ENCODE results near the gene FUT7. TPM values are rescaled to one million over a fixed set of nuclear protein-coding genes. Genes with fewer than 3 reads are reported as not detected.

FUT7 gene
- total RNA-seq, 2 experiments from 2014 or later, result 0.85 to 1.3 TPM

DNA sequence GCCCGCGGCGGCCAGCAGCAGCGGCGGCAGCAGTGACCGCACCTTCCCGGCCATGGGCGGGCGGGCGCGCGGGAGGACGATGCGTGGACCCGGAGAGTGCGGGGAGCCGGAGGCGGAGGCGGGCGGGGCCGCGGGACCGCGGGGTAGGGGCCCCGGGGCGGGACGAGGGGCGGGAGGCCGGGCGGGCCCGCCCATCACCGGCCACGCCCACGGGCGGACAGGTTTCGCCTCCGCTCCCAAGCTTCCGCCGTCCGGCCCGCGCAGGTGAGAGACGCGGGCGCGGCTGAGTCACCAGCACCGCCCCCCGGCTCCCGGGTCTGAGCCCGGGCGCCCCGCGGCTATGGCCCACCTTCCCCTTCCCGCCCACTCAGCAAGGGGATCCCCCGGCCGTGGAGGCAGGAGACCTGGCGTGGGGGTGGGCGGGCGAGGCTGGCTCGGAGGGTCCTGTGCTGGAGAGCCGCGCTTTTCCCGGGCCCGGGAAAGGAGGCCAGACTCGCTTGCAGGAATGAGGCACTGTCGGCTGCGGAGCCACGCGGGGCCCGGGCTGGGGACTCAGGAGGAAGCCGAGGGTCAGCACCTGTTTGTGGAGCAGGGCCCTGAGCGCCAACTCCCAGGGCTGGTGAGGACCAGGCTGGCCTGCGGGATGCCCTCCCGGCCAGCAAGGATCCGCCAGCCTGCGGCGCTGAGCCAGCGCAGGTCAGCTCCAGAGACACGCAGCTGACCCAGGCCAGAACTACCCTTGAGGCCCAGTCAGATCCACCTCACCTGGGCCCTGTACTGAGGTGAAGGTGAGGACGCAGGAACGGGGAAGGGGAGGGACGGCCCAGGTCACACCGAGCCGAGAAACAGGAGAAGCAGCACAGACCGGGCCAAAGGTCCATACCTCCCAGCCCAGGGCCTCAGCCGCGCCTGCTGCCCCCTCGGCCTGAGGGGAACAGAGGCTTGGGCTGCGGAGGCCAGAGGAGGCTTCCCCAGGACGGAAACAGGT lies 22.4 kb upstream of the FUT7 start, which contains the start of gene ENTPD2:
Gene ENTPD2, minus strand, starts transcription at position 118 of the 988 bp plus-strand sequence. Its CDS starts 64 bp downstream, at position 54.
- H3K9me3 Mint-ChIP-seq, result no peaks in the 10 kb centered on the region
- H3K36me3 Mint-ChIP-seq, result no peaks in the 10 kb centered on the region
- H3K4me3 Mint-ChIP-seq, result no peak within 1 kb of the TSS
- no peak within 1 kb of the TSS for H3K27ac Mint-ChIP-seq
- H3K4me1 Mint-ChIP-seq (ENCODE audit: low read depth), result no peaks in the 10 kb centered on the region
- peaks cover 24% of the 10 kb centered on the region for H3K27me3 Mint-ChIP-seq
- peak; percentile 58 for DNase-seq
- intact Hi-C loops (cut with micrococcal nuclease), result no loop called here
- ChIA-PET CTCF (interaction anchor here (1.7 to 2.3 kb wide), 4 partner anchors 8 to 25 kb away, joined by 8 to 11 read pairs (median 8); partner anchors contain the start of gene NPDC1), POLR2A (no interaction called here)

GRCh38 chr9:137052998-137053943 lies 21.4 kb upstream of the FUT7 start:
- Mint-ChIP-seq H3K4me3 (no peak overlapping the region), H3K4me1 (ENCODE audit: low read depth) (no peaks in the 10 kb centered on the region), H3K36me3 (no peaks in the 10 kb centered on the region), H3K27ac (no peak overlapping the region), H3K27me3 (peaks cover 24% of the 10 kb centered on the region), H3K9me3 (no peaks in the 10 kb centered on the region)
- ChIA-PET CTCF (interaction anchor here (1.0 to 10.9 kb wide), 4 partner anchors 14 to 43 kb away, joined by 4 to 208 read pairs (median 9); partner anchors contain the start of gene SAPCD2), POLR2A (no interaction called here)
- intact Hi-C loops (cut with micrococcal nuclease), result no loop called here
- no peak for DNase-seq

GRCh38 chr9:137052293-137052692 lies 20.4 kb upstream of the FUT7 start:
- Mint-ChIP-seq H3K27ac (no peak overlapping the region), H3K27me3 (peaks cover 30% of the 10 kb centered on the region), H3K4me1 (ENCODE audit: low read depth) (no peaks in the 10 kb centered on the region), H3K9me3 (no peaks in the 10 kb centered on the region), H3K4me3 (no peak overlapping the region), H3K36me3 (no peaks in the 10 kb centered on the region)
- DNase-seq, result no peak
- ChIA-PET POLR2A (no interaction called here), CTCF (interaction anchor here (1.0 to 10.9 kb wide), 4 partner anchors 15 to 44 kb away, joined by 4 to 208 read pairs (median 9); partner anchors contain the start of gene SAPCD2)
- intact Hi-C loops (cut with micrococcal nuclease), result no loop called here

- CTCF ChIA-PET, result interaction anchor here (2.8 to 10.9 kb wide), 2 partner anchors 16 to 17 kb away, joined by 10 to 208 read pairs; partner anchors contain the start of gene SAPCD2
- Mint-ChIP-seq H3K4me1 (ENCODE audit: low read depth) (peaks cover 4% of the 10 kb centered on the region), H3K36me3 (no peaks in the 10 kb centered on the region), H3K27me3 (peaks cover 35% of the 10 kb centered on the region), H3K27ac (no peak overlapping the region), H3K4me3 (no peak overlapping the region), H3K9me3 (no peaks in the 10 kb centered on the region)
- no peak for DNase-seq
- POLR2A ChIA-PET, result no interaction called here
- intact Hi-C loops (cut with micrococcal nuclease), result no loop called here
Observed at GRCh38 chr9:137051145-137051724, 19.3 kb upstream of the FUT7 start.

- ChIA-PET CTCF (interaction anchor here (2.8 to 10.9 kb wide), 4 partner anchors 8 to 17 kb away, joined by 10 to 208 read pairs (median 22); partner anchors contain the start of gene SAPCD2), POLR2A (no interaction called here)
- Mint-ChIP-seq H3K36me3 (no peaks in the 10 kb centered on the region), H3K4me1 (ENCODE audit: low read depth) (peaks cover 4% of the 10 kb centered on the region), H3K4me3 (no peak overlapping the region), H3K27ac (no peak overlapping the region), H3K9me3 (no peaks in the 10 kb centered on the region), H3K27me3 (peaks cover 35% of the 10 kb centered on the region)
- no peak for DNase-seq
- intact Hi-C loops (cut with micrococcal nuclease), result no loop called here
Observed at GRCh38 chr9:137050570-137050969, 18.7 kb upstream of the FUT7 start.

GRCh38 chr9:137049544-137050449 lies 17.9 kb upstream of the FUT7 start:
- peak; percentile 79 for DNase-seq
- Mint-ChIP-seq H3K4me3 (no peak overlapping the region), H3K27ac (no peak overlapping the region), H3K36me3 (no peaks in the 10 kb centered on the region), H3K9me3 (no peaks in the 10 kb centered on the region), H3K27me3 (peaks cover 40% of the 10 kb centered on the region), H3K4me1 (ENCODE audit: low read depth) (peaks cover 8% of the 10 kb centered on the region)
- intact Hi-C loops (cut with micrococcal nuclease), result no loop called here
- ChIA-PET CTCF (interaction anchor here (1.1 to 10.9 kb wide), 6 partner anchors 9 to 46 kb away, joined by 3 to 208 read pairs (median 12); partner anchors contain the start of genes MAN1B1 and SAPCD2), POLR2A (no interaction called here)

DNA sequence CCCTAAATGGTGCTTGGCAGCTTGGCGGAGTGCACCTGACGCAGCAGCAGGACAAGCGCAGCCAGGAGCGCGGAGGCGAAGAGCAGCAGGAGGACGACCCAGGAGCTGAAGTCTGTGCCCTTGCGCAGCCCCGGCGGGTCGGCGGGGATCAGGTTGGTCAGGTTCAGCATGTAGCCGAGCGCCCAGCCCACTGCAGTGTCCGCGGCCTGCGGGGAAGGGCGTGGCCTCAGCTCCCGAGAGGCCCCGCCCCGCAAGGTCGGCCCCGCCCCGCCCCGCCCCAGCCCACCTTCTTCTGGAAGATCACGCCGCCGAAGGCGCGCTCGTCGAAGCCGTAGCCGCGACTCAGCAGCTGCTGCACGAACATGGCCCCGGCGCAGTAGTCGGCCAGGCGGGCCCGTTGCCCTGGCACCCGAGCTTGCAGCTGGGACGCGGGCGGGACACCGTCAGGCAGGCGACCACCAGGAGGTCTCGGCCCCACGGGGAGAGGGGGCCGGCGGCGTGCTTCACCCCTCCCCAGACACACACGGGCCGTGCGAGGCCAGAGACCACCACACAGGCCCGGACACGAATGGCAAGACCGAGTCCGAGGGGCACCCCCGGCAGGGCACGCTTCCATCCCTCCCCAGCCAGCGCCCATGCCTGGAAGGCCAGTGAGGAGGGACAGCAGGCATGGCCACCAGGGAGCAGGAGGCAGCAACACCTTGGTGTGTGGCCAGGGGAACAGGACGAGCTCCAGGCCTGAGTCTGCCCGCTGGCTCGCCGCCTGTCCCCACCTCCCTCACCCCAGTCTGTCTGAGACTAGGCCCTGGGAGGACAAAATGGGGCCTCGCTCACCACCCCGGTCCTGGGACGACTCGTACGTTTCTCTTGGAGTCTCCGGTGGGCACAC lies 17.0 kb upstream of the FUT7 start:
- Mint-ChIP-seq H3K4me1 (ENCODE audit: low read depth) (peaks cover 10% of the 10 kb centered on the region), H3K9me3 (no peaks in the 10 kb centered on the region), H3K27ac (no peak overlapping the region), H3K27me3 (peaks cover 43% of the 10 kb centered on the region), H3K4me3 (no peak overlapping the region), H3K36me3 (no peaks in the 10 kb centered on the region)
- DNase-seq, result no peak
- intact Hi-C loops (cut with micrococcal nuclease), result no loop called here
- POLR2A ChIA-PET, result no interaction called here
- CTCF ChIA-PET, result interaction anchor here (1.1 to 10.9 kb wide), 7 partner anchors 10 to 47 kb away, joined by 3 to 208 read pairs (median 16); partner anchors contain the start of genes FUT7, MAN1B1 and SAPCD2

DNA sequence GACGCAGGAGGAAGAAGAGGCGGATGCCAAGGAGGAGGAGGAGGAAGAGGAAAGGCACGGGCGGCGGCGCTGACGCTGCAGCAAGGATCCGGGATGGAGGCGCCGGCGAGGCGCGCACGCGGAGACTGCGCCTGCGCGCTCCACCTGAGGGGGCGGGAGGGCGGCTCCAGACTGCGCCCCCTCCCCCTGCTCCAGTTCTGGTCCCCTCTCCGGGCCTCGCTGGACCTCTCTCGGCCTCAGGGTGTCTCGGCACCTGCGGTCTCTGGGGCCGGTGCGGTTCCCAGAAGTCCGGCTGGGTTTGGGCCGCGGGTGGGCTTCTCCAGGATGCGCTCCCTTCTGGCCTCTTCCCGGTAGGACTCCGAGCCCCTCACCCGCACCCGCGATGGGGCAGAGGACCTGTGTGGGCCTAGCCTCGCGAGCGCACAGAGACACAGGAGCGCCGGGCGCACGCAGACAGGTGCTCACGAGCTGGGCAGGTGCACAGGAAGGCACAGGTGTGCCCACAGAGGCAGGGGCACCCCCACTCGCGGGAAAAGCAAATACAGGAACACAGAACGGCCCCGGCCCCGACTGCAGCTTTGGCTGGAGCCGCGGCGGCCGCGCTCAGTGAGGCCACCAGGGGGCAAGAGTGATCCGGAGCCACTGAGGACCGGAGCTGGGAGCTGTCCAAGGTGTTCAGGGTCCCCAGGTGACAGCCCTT lies 14.3 kb upstream of the FUT7 start, which contains the start of gene NPDC1:
Gene NPDC1, minus strand, starts transcription at position 90 of the 700 bp plus-strand sequence. CDS start 188 bp downstream, outside the sequence.
- Mint-ChIP-seq H3K27me3 (peaks cover 34% of the 10 kb centered on the region), H3K9me3 (no peaks in the 10 kb centered on the region), H3K4me1 (ENCODE audit: low read depth) (peaks cover 10% of the 10 kb centered on the region), H3K36me3 (no peaks in the 10 kb centered on the region), H3K4me3 (peak within 1 kb of the TSS; percentile 67), H3K27ac (no peak within 1 kb of the TSS)
- DNase-seq, result peak; percentile 90
- intact Hi-C loops (cut with micrococcal nuclease), result loop anchor here (2.0 kb wide), 1 partner anchor 23 kb away; no protein-coding TSS in a partner anchor
- CTCF ChIA-PET, result interaction anchor here (0.7 to 10.9 kb wide), 39 partner anchors 9 to 561 kb away, joined by 3 to 208 read pairs (median 4); partner anchors contain the start of genes AJM1, FUT7, MAN1B1 and NRARP
- POLR2A ChIA-PET, result interaction anchor here (0.9 to 1.3 kb wide), 3 partner anchors 24 to 238 kb away, joined by 3 to 7 read pairs (median 4); partner anchors contain the start of genes RABL6 and SAPCD2

- H3K4me1 Mint-ChIP-seq (ENCODE audit: low read depth), result peaks cover 10% of the 10 kb centered on the region
- POLR2A ChIA-PET, result no interaction called here
- H3K4me3 Mint-ChIP-seq, result peak overlapping the region; percentile 67
- peak; percentile 50 for DNase-seq
- H3K36me3 Mint-ChIP-seq, result no peaks in the 10 kb centered on the region
- no peak overlapping the region for H3K27ac Mint-ChIP-seq
- no peaks in the 10 kb centered on the region for H3K9me3 Mint-ChIP-seq
- intact Hi-C loops (cut with micrococcal nuclease), result loop anchor here (2.0 kb wide), 1 partner anchor 23 kb away; no protein-coding TSS in a partner anchor
- H3K27me3 Mint-ChIP-seq, result peaks cover 34% of the 10 kb centered on the region
- CTCF ChIA-PET, result interaction anchor here (1.4 to 10.9 kb wide), 7 partner anchors 10 to 50 kb away, joined by 3 to 208 read pairs (median 19); partner anchors contain the start of genes ABCA2, FUT7 and SAPCD2
Observed at GRCh38 chr9:137045294-137046087, 13.6 kb upstream of the FUT7 start.

Measured in activated CD4-positive, alpha-beta memory T cell treated with anti-CD3 and anti-CD28 coated beads for 36 hours (primary cell).